Measurements from ENCODE around the gene RRP12.

RRP12 gene

DNA sequence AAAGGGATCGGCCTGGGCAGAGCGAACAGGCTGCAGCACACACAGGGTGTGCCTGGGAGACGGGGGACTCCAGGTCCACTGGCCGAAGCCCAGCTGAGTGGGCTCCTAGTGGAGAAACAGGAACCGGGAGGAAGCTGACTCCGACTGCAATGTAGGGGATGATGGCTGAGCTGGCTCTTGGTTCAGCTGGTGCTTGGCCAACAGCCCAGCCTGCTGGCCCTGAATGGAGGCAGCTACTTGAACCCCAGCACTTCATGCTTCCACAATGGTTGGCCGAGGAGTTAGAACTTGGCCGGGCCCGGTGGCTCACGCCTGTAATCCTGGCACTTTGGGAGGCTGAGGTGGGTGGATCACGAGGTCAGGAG is 39.6 kb downstream of the RRP12 start:
- no peak for DNase-seq (ENCODE audit: low read depth)
- H3K4me3 ChIP-seq (ENCODE audit: control insufficient read depth, low read depth, low read length), result no peak overlapping the region
- TF ChIP-seq, protein P1, sequence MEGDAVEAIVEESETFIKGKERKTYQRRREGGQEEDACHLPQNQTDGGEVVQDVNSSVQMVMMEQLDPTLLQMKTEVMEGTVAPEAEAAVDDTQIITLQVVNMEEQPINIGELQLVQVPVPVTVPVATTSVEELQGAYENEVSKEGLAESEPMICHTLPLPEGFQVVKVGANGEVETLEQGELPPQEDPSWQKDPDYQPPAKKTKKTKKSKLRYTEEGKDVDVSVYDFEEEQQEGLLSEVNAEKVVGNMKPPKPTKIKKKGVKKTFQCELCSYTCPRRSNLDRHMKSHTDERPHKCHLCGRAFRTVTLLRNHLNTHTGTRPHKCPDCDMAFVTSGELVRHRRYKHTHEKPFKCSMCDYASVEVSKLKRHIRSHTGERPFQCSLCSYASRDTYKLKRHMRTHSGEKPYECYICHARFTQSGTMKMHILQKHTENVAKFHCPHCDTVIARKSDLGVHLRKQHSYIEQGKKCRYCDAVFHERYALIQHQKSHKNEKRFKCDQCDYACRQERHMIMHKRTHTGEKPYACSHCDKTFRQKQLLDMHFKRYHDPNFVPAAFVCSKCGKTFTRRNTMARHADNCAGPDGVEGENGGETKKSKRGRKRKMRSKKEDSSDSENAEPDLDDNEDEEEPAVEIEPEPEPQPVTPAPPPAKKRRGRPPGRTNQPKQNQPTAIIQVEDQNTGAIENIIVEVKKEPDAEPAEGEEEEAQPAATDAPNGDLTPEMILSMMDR (IDR thresholded peaks at IDR 0.05; ENCODE audit: control insufficient read depth, insufficient read depth, low read depth, low read length, missing control alignments), result no peak

DNA sequence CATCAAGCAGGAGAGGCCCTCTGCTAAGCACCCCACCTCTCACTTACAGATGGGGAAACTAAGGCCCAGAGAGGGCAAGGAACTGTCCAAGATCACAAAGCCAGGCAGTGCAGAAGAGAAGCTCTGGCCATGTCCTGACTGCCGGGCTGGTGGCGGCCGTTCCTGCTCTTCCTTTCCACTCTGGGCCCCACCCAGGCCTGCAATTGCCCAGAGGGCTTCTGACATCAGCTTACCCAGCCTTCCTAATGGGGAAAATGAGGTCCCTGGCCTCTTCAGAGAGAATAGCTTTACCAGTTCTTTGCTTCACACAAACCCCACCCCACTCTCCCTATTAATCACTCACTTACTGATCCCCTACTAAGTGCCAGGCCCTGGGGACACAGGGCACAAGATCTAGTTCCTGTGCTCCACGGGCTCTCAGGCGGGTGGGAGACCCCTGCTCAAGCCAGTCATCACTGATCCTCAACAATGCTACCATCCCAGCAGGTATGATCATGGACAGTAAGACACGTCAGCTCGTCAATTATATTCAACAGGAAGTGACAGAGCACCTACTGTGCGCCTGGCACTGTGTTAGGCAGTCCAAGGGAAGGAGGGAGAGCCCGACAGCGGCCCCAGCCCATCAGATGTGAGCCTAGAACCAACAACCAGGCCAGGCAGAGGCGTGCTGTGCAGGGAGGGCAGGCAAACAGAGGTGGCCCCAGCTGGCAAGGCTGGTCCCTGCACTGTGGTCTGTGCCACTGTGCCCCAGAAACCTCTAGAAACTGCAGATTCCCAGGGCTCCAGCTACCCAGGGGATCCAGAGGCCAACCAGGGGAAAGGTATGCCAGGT is 40.2 kb downstream of the RRP12 start:
- TF ChIP-seq, protein P1 (IDR thresholded peaks at IDR 0.05; ENCODE audit: control insufficient read depth, insufficient read depth, low read depth, low read length, missing control alignments), result no peak
- DNase-seq (ENCODE audit: low read depth), result no peak
- no peak overlapping the region for H3K4me3 ChIP-seq (ENCODE audit: control insufficient read depth, low read depth, low read length)

GRCh38 chr10:97358781-97359180 is 42.4 kb downstream of the RRP12 start:
- TF ChIP-seq, protein P1 (IDR thresholded peaks at IDR 0.05; ENCODE audit: control insufficient read depth, insufficient read depth, low read depth, low read length, missing control alignments), result no peak
- no peak overlapping the region for H3K4me3 ChIP-seq (ENCODE audit: control insufficient read depth, low read depth, low read length)
- DNase-seq (ENCODE audit: low read depth), result no peak

- TF ChIP-seq, protein P1 (IDR thresholded peaks at IDR 0.05; ENCODE audit: control insufficient read depth, insufficient read depth, low read depth, low read length, missing control alignments), result no peak
- no peak overlapping the region for H3K4me3 ChIP-seq (ENCODE audit: control insufficient read depth, low read depth, low read length)
- no peak for DNase-seq (ENCODE audit: low read depth)
Measured at GRCh38 chr10:97358349-97358748, 42.8 kb downstream of the RRP12 start.

DNA sequence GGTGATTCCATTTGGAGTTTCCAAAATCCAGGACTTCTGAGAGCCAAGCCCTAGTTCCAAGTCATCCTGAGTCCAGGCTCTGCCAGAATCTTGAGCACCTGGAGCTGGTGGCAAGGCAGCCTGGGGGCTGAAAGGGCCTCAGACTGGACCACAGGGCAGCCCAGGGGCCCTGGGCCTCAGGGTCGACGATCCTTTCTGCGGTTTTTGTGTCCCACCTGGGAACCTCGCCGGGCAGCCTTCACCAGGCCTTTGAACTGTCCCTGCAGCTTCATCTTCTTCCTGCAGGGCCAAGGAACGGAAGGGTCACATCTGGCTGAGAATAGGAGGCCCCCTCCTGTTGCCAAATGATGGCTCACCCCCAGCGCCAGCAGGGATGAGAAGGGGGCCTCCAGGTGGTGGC is 44.2 kb downstream of the RRP12 start:
- no peak for DNase-seq (ENCODE audit: low read depth)
- H3K4me3 ChIP-seq (ENCODE audit: control insufficient read depth, low read depth, low read length), result no peak overlapping the region
- TF ChIP-seq, protein P1 (IDR thresholded peaks at IDR 0.05; ENCODE audit: control insufficient read depth, insufficient read depth, low read depth, low read length, missing control alignments), result no peak

DNA sequence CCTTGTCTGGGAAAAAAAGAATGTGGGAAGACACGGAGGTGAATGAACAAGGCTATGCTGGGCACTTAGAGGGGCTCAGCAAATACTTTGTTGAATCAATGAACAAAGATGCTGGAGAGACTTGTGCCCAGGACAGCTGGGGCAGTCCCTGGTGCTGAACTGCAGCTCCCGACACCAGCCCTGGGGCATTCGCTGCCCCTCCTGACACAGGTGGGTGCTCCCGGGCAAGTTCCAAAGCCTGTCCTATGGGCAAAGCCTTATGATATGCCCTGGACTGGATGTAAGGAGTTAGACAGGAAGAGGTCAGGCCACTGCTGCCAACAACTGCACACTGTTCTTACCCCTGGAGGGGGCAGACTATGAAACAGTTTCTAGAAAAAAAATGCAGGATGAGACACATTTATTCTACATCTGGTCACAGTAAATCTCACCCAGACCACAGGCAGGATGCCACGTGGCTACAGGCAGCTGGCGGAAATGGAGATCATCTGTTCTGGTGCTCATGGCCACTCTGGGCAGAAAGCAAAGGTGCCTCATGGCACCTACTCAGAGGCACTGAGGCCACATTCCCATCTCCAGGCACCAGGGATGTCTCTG is 44.7 kb downstream of the RRP12 start:
- no peak for DNase-seq (ENCODE audit: low read depth)
- H3K4me3 ChIP-seq (ENCODE audit: control insufficient read depth, low read depth, low read length), result no peak overlapping the region
- TF ChIP-seq, protein P1 (IDR thresholded peaks at IDR 0.05; ENCODE audit: control insufficient read depth, insufficient read depth, low read depth, low read length, missing control alignments), result no peak

Data from AG09309 (cell line).